T-helper 9 cell (primary cell): ENCODE data around the gene FUT6.

Experiments used
- DNase-seq: peaks from one replicate; pipeline ENCODE4 v3.0.0-alpha.2; 2020

The FUT6 gene

GRCh38 chr19:5804516-5805461, 34.7 kb downstream of the FUT6 start, which contains the start of gene NRTN:
NRTN (plus strand) TSS chr19:5805067; CDS start chr19:5824166, 19,099 bp downstream.
- peak; percentile 57 for DNase-seq

GRCh38 chr19:5803752-5804515, 35.6 kb downstream of the FUT6 start:
- peak; percentile 94 for DNase-seq

DNA sequence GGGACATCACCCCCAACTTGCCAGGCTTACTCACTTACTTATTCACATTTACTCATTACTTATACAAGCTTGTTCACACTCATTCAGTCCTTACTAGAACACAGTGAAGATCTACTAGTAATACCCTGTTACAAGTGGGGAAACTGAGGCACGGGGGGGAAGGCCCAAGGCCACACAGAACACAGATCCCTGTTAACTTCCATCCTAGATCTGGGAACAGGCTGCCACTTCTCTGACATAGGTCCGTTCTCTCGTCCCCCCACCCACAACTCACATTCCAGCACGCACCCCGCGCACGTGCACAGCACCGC, 36.1 kb downstream of the FUT6 start:
- DNase-seq = no peak

GRCh38 chr19:5801796-5802619, 37.5 kb downstream of the FUT6 start:
- no peak for DNase-seq

GRCh38 chr19:5800361-5801270, 38.9 kb downstream of the FUT6 start:
- no peak for DNase-seq

DNA sequence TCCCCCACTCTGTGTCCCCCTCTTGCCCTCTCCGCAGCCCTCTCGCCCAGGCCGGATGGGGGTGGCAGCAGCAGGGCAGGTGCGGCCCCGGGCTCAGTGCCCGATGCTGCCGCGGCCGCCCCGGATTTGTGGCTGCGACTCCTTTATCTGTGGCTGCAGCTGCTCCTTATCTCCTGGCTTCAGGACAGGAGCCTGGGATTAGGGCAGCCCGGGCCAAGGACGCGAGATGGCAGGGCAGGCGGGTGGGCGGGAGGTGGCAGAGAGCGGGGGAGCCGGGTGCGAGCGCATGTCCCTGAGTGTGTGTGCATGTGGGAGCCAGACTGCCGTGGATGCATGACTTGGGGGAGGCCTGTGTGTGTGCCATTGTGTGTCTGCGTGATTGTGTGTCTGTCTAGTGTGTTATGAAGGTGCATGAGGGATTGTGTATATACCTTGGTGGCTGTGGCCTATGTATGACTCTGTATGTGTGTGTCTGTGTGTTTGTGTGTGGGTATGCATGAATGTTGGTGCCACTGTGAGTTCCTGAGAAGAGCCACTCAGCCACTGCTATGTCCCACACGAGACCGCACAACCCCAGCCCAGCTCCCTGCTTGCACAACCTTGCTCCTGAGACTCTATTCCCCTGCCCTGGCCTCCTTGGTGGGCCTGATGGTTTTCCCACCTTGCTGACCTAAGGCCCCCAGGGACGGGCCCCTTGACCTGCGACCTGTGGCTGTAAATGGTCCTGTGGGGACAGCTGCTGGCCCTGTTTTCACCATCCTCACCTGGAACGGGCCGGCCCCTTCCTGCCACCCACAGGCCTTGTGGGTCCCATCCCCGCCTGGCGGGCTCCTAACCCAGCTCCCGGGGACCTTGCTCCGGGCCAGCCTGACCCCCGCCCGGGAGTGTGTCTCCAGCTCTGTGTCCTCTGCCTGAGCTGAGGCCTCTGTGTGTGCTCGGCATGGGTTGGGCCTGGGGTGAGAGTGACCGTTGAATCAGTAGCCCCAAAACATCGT, 40.0 kb downstream of the FUT6 start:
- no peak for DNase-seq

DNA sequence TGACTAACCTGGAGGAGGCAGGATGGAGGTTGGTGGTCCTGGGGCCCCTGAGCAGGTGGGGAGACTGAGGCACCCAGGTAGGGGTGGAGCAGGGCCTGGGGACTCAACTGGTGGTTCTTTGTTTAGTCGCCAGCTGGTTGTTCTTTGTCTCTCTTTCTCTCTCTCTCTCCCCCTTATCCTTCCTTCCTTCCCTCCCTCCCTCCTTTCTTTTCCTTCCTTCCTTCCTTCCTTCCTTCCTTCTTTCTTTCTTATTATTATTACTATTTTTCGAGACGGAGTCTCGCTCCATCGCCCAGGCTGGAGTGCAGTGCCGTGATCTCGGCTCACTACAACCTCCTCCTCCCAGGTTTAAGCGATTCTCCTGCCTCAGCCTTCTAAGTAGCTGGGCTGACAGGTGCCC, 41.3 kb downstream of the FUT6 start:
- DNase-seq = no peak

DNA sequence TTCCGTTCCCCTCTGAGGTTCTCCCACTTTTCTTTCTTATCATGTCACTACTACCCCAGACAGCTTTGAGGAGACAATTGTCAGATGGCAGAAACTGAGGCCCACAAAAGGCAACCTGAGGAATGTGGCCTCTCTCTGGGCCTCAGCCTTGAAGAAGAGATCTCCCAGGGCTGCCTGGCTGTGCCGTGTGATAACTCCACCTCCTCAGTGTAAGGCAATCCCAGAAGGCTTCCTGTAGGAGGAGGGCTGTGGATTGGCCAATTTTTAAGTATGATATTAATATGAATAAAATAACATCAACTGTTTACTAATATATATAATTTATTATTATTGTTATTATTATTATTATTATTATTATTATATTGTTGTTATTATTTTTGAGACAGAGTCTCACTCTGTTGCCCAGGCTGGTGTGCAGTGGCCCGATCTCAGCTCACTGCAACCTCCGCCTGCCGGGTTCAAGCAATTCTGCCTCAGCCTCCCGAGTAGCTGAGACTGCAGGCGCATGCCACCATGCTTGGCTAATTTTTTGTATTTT, 44.1 kb downstream of the FUT6 start:
- DNase-seq = no peak

GRCh38 chr19:5793188-5793587, 46.3 kb downstream of the FUT6 start:
- no peak for DNase-seq

- DNase-seq = no peak
Observed at GRCh38 chr19:5792224-5792623, 47.3 kb downstream of the FUT6 start.

- peak; percentile 92 for DNase-seq
Observed at GRCh38 chr19:5790559-5791520, 48.7 kb downstream of the FUT6 start, which contains the start of gene DUS3L. DUS3L (minus strand) TSS chr19:5791163; CDS start chr19:5791141, 22 bp downstream.

DNA sequence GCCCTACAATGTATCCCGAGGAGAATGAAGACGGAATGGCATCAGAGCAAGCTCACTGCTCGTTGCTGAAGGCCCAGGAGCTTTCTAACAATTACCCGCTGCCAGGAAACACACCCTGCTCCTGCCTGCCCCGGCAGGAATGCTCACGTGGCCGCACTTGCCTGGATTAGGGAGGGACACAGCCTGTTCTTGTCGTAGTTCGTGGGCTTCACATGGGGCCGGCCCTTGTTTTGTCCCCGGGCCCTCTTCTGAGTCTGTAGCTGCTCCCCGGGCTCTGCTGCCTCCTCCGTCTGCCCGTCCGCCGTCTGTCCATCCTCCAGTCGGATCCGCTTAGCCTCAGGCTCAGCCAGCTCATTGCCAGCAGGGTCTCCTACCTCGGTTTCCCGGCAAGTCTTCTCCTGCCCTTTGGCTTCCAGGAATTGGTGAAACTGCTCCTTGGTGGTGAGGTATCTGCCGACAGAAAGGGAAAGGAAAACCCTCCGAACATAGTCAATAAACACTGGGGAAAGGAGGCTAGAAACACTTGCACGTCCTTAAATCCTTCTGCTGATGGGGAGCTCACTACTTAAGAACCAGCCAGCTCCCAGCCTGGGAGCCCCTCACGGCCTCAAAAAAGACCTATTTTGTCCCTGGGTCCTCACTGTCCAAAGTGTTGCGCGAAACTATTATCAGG, 49.5 kb downstream of the FUT6 start:
- DNase-seq = no peak

DNA sequence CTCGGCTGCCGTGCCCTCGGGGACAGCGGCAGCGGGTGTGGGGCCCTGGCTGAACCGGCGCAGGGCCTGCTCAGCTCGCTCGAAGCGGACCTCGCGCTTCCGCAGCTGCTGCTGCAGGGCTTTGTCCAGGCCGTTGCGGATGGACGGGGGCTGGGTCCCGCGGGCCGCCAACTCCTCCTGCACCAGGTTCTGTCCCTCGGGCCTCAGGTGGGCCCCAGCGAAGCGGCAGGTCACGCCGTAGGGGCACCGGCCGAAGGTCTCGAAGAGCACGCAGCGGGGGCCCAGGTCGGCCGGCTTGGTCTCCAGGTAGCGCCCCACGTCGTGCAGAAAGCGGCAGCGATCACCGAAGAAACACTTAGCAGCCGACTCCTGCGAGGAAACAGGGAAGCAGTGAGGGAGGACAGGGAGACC, 50.1 kb downstream of the FUT6 start:
- DNase-seq = no peak

DNA sequence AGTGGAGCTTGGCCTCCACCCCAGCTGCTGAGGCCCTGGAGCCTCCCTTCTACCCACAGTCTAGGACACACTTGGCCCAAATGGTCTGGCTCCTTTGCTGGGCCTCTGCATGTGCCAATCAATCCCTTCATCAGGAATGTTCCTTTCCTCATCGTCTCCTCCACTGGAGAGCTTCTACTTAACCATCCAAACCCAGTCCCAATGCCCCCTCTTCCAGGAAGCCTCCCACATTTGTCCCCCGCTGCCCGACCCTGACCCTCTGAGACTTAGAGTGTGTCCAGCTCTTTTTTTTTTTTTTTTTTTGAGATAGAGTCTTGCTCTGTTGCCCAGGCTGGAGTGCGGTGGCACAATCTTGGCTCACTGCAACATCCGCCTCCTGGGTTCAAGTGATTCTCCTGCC, 51.1 kb downstream of the FUT6 start:
- DNase-seq = no peak

DNA sequence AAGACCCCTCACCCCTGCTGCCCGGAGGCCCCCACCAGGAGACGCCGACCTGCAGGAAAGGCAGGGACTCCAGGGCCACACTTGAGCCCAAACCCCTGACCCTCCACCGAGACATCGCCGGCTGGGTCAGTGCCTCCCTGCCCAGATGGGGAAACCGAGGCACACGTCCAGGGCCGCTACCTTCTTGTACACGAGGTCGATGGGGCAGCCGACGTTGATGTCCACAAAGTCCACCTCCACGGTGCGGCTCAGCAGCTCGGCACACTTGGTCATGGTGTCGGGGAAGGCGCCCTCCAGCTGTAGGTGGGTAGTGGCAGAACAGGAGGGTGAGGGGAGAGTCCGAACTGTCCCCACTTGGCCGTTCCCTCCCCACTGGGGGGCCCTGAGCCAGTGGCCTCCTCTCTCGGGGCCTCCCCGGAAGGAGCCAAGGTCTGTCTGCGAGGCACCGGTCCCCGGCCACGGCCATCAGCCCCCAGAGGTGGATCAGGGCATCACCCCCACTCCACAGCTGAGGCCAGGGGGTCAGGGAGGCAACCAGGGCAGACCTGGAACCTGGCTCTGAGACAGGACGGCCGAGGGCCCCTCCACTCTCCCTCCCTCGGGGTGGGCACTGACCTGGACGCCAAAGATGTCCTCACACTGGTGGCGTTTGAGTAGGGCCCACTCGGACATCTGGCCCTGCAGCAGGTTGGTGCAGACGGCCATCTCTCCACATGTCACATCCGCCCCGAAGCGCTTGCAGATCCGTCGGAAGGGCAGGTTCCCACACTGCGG, 51.9 kb downstream of the FUT6 start:
- no peak for DNase-seq

- no peak for DNase-seq
Observed at GRCh38 chr19:5786593-5787408, 52.7 kb downstream of the FUT6 start.

GRCh38 chr19:5785423-5785822, 54.1 kb downstream of the FUT6 start:
- DNase-seq = no peak
